ENCODE data around the gene RANBP3.

DNA sequence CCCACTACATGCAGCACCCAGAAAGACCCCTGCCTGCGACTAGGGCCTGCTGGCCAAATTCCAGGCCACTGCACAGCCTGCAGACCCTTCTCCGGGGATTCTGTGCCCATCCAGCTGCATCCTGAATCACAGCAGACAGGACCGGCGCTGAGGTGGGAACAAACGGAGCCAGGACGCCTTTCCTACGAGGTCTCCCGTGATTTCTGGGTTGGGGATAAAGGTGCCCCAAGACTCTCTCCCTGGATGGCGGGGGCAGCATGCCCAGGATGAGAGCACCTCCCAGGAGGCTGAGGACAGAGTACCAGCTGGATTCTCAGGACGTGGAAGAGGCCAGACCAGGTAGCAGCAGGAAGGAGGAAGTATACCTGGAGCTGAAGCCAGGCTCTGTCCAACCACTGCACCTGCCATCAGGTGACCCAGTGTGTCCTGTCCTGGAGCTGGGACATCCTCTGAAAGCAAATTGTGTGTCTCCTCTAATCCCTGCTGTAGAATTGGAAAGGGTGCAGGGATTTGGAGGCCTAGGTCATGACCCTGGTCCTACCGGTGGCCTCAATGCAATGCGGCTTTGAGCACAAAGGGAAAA lies 104.2 kb downstream of the RANBP3 start:
- TF ChIP-seq SP2 (IDR thresholded peaks at IDR 0.05; ENCODE audit: low read length) (no peak), BCL11A (IDR thresholded peaks at IDR 0.05; ENCODE audit: low read depth in 2 of 2, low read length in 2 of 2) (no peak), YY1 (IDR thresholded peaks at IDR 0.05; ENCODE audit: low read depth, low read length) (no peak), POLR2A (IDR thresholded peaks at IDR 0.05; ENCODE audit: control extremely low read depth in 1 of 2, low read depth in 2 of 2, low read length in 2 of 2) (no peak)
- TF ChIP-seq, protein P1, sequence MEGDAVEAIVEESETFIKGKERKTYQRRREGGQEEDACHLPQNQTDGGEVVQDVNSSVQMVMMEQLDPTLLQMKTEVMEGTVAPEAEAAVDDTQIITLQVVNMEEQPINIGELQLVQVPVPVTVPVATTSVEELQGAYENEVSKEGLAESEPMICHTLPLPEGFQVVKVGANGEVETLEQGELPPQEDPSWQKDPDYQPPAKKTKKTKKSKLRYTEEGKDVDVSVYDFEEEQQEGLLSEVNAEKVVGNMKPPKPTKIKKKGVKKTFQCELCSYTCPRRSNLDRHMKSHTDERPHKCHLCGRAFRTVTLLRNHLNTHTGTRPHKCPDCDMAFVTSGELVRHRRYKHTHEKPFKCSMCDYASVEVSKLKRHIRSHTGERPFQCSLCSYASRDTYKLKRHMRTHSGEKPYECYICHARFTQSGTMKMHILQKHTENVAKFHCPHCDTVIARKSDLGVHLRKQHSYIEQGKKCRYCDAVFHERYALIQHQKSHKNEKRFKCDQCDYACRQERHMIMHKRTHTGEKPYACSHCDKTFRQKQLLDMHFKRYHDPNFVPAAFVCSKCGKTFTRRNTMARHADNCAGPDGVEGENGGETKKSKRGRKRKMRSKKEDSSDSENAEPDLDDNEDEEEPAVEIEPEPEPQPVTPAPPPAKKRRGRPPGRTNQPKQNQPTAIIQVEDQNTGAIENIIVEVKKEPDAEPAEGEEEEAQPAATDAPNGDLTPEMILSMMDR (IDR thresholded peaks at IDR 0.05; ENCODE audit: control extremely low read depth in 1 of 3, insufficient read depth in 1 of 3, low read depth in 1 of 3, low read length in 3 of 3), result no peak
- TF ChIP-seq, protein P2, sequence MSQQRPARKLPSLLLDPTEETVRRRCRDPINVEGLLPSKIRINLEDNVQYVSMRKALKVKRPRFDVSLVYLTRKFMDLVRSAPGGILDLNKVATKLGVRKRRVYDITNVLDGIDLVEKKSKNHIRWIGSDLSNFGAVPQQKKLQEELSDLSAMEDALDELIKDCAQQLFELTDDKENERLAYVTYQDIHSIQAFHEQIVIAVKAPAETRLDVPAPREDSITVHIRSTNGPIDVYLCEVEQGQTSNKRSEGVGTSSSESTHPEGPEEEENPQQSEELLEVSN (IDR thresholded peaks at IDR 0.05), result no peak
- TF ChIP-seq, protein P3, sequence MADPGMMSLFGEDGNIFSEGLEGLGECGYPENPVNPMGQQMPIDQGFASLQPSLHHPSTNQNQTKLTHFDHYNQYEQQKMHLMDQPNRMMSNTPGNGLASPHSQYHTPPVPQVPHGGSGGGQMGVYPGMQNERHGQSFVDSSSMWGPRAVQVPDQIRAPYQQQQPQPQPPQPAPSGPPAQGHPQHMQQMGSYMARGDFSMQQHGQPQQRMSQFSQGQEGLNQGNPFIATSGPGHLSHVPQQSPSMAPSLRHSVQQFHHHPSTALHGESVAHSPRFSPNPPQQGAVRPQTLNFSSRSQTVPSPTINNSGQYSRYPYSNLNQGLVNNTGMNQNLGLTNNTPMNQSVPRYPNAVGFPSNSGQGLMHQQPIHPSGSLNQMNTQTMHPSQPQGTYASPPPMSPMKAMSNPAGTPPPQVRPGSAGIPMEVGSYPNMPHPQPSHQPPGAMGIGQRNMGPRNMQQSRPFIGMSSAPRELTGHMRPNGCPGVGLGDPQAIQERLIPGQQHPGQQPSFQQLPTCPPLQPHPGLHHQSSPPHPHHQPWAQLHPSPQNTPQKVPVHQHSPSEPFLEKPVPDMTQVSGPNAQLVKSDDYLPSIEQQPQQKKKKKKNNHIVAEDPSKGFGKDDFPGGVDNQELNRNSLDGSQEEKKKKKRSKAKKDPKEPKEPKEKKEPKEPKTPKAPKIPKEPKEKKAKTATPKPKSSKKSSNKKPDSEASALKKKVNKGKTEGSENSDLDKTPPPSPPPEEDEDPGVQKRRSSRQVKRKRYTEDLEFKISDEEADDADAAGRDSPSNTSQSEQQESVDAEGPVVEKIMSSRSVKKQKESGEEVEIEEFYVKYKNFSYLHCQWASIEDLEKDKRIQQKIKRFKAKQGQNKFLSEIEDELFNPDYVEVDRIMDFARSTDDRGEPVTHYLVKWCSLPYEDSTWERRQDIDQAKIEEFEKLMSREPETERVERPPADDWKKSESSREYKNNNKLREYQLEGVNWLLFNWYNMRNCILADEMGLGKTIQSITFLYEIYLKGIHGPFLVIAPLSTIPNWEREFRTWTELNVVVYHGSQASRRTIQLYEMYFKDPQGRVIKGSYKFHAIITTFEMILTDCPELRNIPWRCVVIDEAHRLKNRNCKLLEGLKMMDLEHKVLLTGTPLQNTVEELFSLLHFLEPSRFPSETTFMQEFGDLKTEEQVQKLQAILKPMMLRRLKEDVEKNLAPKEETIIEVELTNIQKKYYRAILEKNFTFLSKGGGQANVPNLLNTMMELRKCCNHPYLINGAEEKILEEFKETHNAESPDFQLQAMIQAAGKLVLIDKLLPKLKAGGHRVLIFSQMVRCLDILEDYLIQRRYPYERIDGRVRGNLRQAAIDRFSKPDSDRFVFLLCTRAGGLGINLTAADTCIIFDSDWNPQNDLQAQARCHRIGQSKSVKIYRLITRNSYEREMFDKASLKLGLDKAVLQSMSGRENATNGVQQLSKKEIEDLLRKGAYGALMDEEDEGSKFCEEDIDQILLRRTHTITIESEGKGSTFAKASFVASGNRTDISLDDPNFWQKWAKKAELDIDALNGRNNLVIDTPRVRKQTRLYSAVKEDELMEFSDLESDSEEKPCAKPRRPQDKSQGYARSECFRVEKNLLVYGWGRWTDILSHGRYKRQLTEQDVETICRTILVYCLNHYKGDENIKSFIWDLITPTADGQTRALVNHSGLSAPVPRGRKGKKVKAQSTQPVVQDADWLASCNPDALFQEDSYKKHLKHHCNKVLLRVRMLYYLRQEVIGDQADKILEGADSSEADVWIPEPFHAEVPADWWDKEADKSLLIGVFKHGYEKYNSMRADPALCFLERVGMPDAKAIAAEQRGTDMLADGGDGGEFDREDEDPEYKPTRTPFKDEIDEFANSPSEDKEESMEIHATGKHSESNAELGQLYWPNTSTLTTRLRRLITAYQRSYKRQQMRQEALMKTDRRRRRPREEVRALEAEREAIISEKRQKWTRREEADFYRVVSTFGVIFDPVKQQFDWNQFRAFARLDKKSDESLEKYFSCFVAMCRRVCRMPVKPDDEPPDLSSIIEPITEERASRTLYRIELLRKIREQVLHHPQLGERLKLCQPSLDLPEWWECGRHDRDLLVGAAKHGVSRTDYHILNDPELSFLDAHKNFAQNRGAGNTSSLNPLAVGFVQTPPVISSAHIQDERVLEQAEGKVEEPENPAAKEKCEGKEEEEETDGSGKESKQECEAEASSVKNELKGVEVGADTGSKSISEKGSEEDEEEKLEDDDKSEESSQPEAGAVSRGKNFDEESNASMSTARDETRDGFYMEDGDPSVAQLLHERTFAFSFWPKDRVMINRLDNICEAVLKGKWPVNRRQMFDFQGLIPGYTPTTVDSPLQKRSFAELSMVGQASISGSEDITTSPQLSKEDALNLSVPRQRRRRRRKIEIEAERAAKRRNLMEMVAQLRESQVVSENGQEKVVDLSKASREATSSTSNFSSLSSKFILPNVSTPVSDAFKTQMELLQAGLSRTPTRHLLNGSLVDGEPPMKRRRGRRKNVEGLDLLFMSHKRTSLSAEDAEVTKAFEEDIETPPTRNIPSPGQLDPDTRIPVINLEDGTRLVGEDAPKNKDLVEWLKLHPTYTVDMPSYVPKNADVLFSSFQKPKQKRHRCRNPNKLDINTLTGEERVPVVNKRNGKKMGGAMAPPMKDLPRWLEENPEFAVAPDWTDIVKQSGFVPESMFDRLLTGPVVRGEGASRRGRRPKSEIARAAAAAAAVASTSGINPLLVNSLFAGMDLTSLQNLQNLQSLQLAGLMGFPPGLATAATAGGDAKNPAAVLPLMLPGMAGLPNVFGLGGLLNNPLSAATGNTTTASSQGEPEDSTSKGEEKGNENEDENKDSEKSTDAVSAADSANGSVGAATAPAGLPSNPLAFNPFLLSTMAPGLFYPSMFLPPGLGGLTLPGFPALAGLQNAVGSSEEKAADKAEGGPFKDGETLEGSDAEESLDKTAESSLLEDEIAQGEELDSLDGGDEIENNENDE (IDR thresholded peaks at IDR 0.05; ENCODE audit: insufficient replicate concordance, low read length), result no peak

Data from H1 (cell line).